ENCODE data around the gene COL24A1. TPM values are rescaled to one million over a fixed set of nuclear protein-coding genes. Genes with fewer than 3 reads are reported as not detected.

Gene COL24A1
- total and polyA plus RNA-seq, 2 of the 8 experiments (the other 6 are each of a cell fraction or from before 2014, with no cell fraction given): 0.23 to 1.1 TPM

DNA sequence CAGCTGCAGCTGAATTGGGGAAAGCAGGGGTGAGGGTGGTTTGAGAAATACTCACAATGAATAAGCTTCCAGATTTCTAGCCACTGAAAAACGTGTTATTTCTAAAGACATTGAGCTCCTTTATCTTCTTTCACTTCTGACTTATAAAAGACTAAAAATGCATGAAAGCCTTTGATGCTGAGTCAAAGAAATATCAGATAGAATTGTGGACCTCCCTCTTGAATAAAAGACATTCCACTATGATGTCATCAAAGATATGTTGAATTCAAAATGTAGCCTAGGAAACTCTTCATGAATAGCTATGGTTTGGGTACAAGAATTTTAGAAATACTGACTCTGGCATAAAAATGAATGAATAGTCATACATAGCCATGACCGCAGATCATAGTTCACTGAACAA is 44.7 kb upstream of the COL24A1 start:
- POLR2A ChIA-PET (ENCODE audit: partially characterized antibody): no interaction called here
- TF ChIP-seq CEBPB (IDR thresholded peaks at IDR 0.05; ENCODE audit: low read depth, low read length): no peak
- no peak for TF ChIP-seq RAD21 (IDR thresholded peaks at IDR 0.05 in 1 of 2, conservative IDR thresholded peaks at IDR 0.05 in 1 of 2; ENCODE audit: low read depth in 2 of 2, low read length in 2 of 2)
- TF ChIP-seq CHD1 (IDR thresholded peaks at IDR 0.05; ENCODE audit: low read depth, low read length): no peak
- TF ChIP-seq BACH1 (IDR thresholded peaks at IDR 0.05; ENCODE audit: low read length): no peak
- no peak for TF ChIP-seq EP300 (IDR thresholded peaks at IDR 0.05; ENCODE audit: borderline replicate concordance in 1 of 2, low read depth in 2 of 2, low read length in 2 of 2)
- TF ChIP-seq NRF1 (IDR thresholded peaks at IDR 0.05; ENCODE audit: low read depth, low read length): no peak
- TF ChIP-seq, protein P1, sequence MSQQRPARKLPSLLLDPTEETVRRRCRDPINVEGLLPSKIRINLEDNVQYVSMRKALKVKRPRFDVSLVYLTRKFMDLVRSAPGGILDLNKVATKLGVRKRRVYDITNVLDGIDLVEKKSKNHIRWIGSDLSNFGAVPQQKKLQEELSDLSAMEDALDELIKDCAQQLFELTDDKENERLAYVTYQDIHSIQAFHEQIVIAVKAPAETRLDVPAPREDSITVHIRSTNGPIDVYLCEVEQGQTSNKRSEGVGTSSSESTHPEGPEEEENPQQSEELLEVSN (IDR thresholded peaks at IDR 0.05): no peak
- no peak for TF ChIP-seq JUN (IDR thresholded peaks at IDR 0.05; ENCODE audit: low read depth, low read length)
- no peak for TF ChIP-seq KDM5A (IDR thresholded peaks at IDR 0.05; ENCODE audit: low read length)
- TF ChIP-seq CBX8 (IDR thresholded peaks at IDR 0.05; ENCODE audit: borderline replicate concordance, low read depth, low read length): no peak
- TF ChIP-seq SP1 (IDR thresholded peaks at IDR 0.05; ENCODE audit: low read depth, low read length): no peak
- TF ChIP-seq, protein P2, sequence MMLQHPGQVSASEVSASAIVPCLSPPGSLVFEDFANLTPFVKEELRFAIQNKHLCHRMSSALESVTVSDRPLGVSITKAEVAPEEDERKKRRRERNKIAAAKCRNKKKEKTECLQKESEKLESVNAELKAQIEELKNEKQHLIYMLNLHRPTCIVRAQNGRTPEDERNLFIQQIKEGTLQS (IDR thresholded peaks at IDR 0.05; ENCODE audit: insufficient read depth, low read depth, low read length): no peak
- TF ChIP-seq SP2 (IDR thresholded peaks at IDR 0.05; ENCODE audit: low read length): no peak
- no peak for TF ChIP-seq POLR2A (IDR thresholded peaks at IDR 0.05; ENCODE audit: control extremely low read depth in 1 of 2, low read depth in 2 of 2, low read length in 2 of 2)
- no peak for TF ChIP-seq TBP (IDR thresholded peaks at IDR 0.05; ENCODE audit: low read depth, low read length)

More for the DNA sequence above, 44.7 kb upstream of the COL24A1 start:
- H3K79me2 ChIP-seq (ENCODE audit: control insufficient read depth in 1 of 2, insufficient read depth in 2 of 2, low read length in 2 of 2): no peaks in the 10 kb centered on the region
- H3K56ac ChIP-seq (replicated peaks; ENCODE audit: insufficient read length, low read depth, low read length): no peak overlapping the region
- H3K9ac ChIP-seq (replicated peaks in 1 of 4; ENCODE audit: extremely low read depth in 1 of 4, low read depth in 3 of 4, low read length in 3 of 4): no peak overlapping the region
- H3K36me3 ChIP-seq (ENCODE audit: control insufficient read depth in 2 of 4, insufficient read depth in 4 of 4, low read length in 3 of 4): no peaks in the 10 kb centered on the region
- no peak overlapping the region for H2BK5ac ChIP-seq (ENCODE audit: low read depth, low read length)
- CTCF ChIA-PET (ENCODE audit: partially characterized antibody): no interaction called here
- no peak overlapping the region for H3K4me2 ChIP-seq (ENCODE audit: insufficient read depth in 1 of 2, low read depth in 2 of 2, low read length in 2 of 2)
- H4K91ac ChIP-seq (replicated peaks; ENCODE audit: insufficient read length, low read length): no peak overlapping the region
- H3K18ac ChIP-seq (ENCODE audit: extremely low read depth, low read length): no peak overlapping the region
- H3K27ac ChIP-seq (ENCODE audit: low read depth, low read length): no peak overlapping the region
- no peaks in the 10 kb centered on the region for H3K4me1 ChIP-seq (replicated peaks in 1 of 4; ENCODE audit: control insufficient read depth in 3 of 4, insufficient read depth in 4 of 4, low read length in 3 of 4)
- H4K8ac ChIP-seq (ENCODE audit: extremely low read depth, insufficient read depth, low read length): no peak overlapping the region
- FAIRE-seq: no peak
- no peaks in the 10 kb centered on the region for H3K27me3 ChIP-seq (replicated peaks in 1 of 4; ENCODE audit: control insufficient read depth in 3 of 4, extremely low read depth in 1 of 4, insufficient read depth in 3 of 4, low read length in 3 of 4)
- H3K23ac ChIP-seq (ENCODE audit: insufficient read length): no peak overlapping the region
- no peaks in the 10 kb centered on the region for H3K79me1 ChIP-seq (ENCODE audit: low read depth, low read length)
- H2BK20ac ChIP-seq (ENCODE audit: low read length): no peak overlapping the region
- H4K20me1 ChIP-seq (replicated peaks in 1 of 2; ENCODE audit: control insufficient read depth in 1 of 2, insufficient read depth in 2 of 2, low read length in 2 of 2): peaks cover 0 to 2% of the 10 kb centered on the region in 2 experiments
- H2BK120ac ChIP-seq (replicated peaks; ENCODE audit: low read depth, low read length): no peak overlapping the region
- no peak overlapping the region for H2BK12ac ChIP-seq (ENCODE audit: low read depth, low read length)
- H3K4me3 ChIP-seq (ENCODE audit: extremely low read depth in 1 of 4, insufficient read depth in 2 of 4, low read depth in 3 of 4, low read length in 4 of 4): no peak overlapping the region
- no peak overlapping the region for H4K5ac ChIP-seq (ENCODE audit: insufficient read length, low read depth, low read length)
- H3K4ac ChIP-seq (replicated peaks; ENCODE audit: insufficient read length, low read depth, low read length): no peak overlapping the region
- H3K23me2 ChIP-seq (ENCODE audit: low read depth, low read length): no peaks in the 10 kb centered on the region
- no peak for DNase-seq (ENCODE audit: low read depth in 1 of 2, low spot score in 2 of 2)
- H2BK15ac ChIP-seq (ENCODE audit: low read length): no peak overlapping the region
- no peaks in the 10 kb centered on the region for H3K9me3 ChIP-seq (ENCODE audit: insufficient read depth in 2 of 2, low read depth in 1 of 2, low read length in 1 of 2)
- 91% methylated on average over 2 of the region's 2 CpGs; no CpG with 5 or more reads in 1 of the 2 experiments for WGBS, 2 experiments (ENCODE audit: extremely low coverage in 1 of 2, insufficient coverage in 1 of 2, insufficient read length in 1 of 2, insufficient replicate concordance in 2 of 2, low coverage in 1 of 2, low lambda C conversion rate in 2 of 2, missing lambda C conversion rate in 1 of 2)
- no peak overlapping the region for H2AFZ ChIP-seq (ENCODE audit: low read length)
- no peak overlapping the region for H2AK5ac ChIP-seq (ENCODE audit: low read depth, low read length)
- no peak overlapping the region for H3K14ac ChIP-seq (ENCODE audit: insufficient read length)

Data from H1 (cell line).